Measurements from ENCODE around the gene LGR5. TPM values are rescaled to one million over a fixed set of nuclear protein-coding genes. Genes with fewer than 3 reads are reported as not detected.

The LGR5 gene
- total RNA-seq, 1 experiment from 2014 or later, result 0.04 TPM

GRCh38 chr12:71452006-71452405, 12.4 kb downstream of the LGR5 start:
- H4K20me1 ChIP-seq (ENCODE audit: low read length), result no peaks in the 10 kb centered on the region
- no peak overlapping the region for H3K9ac ChIP-seq (ENCODE audit: low read length)
- no peaks in the 10 kb centered on the region for H3K9me2 ChIP-seq (replicated peaks; ENCODE audit: low read length)
- no peaks in the 10 kb centered on the region for H3F3A ChIP-seq (ENCODE audit: low read length, unreplicated experiment)
- ChIA-PET CTCF (no interaction called here), POLR2A (ENCODE audit: unreplicated experiment) (no interaction called here)
- H3K36me3 ChIP-seq (ENCODE audit: low read depth, low read length), result no peaks in the 10 kb centered on the region
- H3K4me2 ChIP-seq (ENCODE audit: low read length), result no peak overlapping the region
- TF ChIP-seq EZH2 (IDR thresholded peaks at IDR 0.05; ENCODE audit: low read length, unreplicated experiment) (no peak), CTCF (conservative IDR thresholded peaks at IDR 0.05; ENCODE audit: low read depth, low read length) (no peak), EZH2phosphoT487 (IDR thresholded peaks at IDR 0.05; ENCODE audit: borderline replicate concordance, low read length) (no peak)
- H3K27me3 ChIP-seq (ENCODE audit: low read length), result peaks cover 71% of the 10 kb centered on the region
- DNase-seq (no peak), ATAC-seq (no peak)
- H3K27ac ChIP-seq (ENCODE audit: low read length), result no peak overlapping the region
- H3K4me1 ChIP-seq (ENCODE audit: insufficient read depth, low read length), result no peaks in the 10 kb centered on the region
- H3K79me2 ChIP-seq (ENCODE audit: low read length), result no peaks in the 10 kb centered on the region
- no TSS peak for BruUV-seq (replicated peaks)
- intact Hi-C loops (cut with micrococcal nuclease), result no loop called here
- H2AFZ ChIP-seq (ENCODE audit: low read length), result no peak overlapping the region
- no peak overlapping the region for H3K4me3 ChIP-seq (ENCODE audit: low read length)
- H3K9me3 ChIP-seq (ENCODE audit: low read length), result no peaks in the 10 kb centered on the region

GRCh38 chr12:71455028-71455737, 15.6 kb downstream of the LGR5 start:
- DNase-seq (no peak), ATAC-seq (no peak)
- BruUV-seq (replicated peaks), result no TSS peak
- Histone ChIP-seq H3K9ac (ENCODE audit: low read length) (no peak overlapping the region), H2AFZ (ENCODE audit: low read length) (no peak overlapping the region), H3K9me3 (ENCODE audit: low read length) (no peaks in the 10 kb centered on the region), H3K36me3 (ENCODE audit: low read depth, low read length) (no peaks in the 10 kb centered on the region), H3K27me3 (ENCODE audit: low read length) (peaks cover 72% of the 10 kb centered on the region), H3K79me2 (ENCODE audit: low read length) (no peaks in the 10 kb centered on the region), H4K20me1 (ENCODE audit: low read length) (no peaks in the 10 kb centered on the region), H3F3A (ENCODE audit: low read length, unreplicated experiment) (no peaks in the 10 kb centered on the region), H3K4me2 (ENCODE audit: low read length) (no peak overlapping the region), H3K4me3 (ENCODE audit: low read length) (no peak overlapping the region), H3K9me2 (replicated peaks; ENCODE audit: low read length) (no peaks in the 10 kb centered on the region), H3K4me1 (ENCODE audit: insufficient read depth, low read length) (no peaks in the 10 kb centered on the region), H3K27ac (ENCODE audit: low read length) (no peak overlapping the region)
- POLR2A ChIA-PET (ENCODE audit: unreplicated experiment), result no interaction called here
- CTCF ChIA-PET, result no interaction called here
- intact Hi-C loops (cut with micrococcal nuclease), result no loop called here
- TF ChIP-seq EZH2 (IDR thresholded peaks at IDR 0.05; ENCODE audit: low read length, unreplicated experiment), result no peak
- TF ChIP-seq CTCF (conservative IDR thresholded peaks at IDR 0.05; ENCODE audit: low read depth, low read length), result no peak
- TF ChIP-seq EZH2phosphoT487 (IDR thresholded peaks at IDR 0.05; ENCODE audit: borderline replicate concordance, low read length), result no peak

- Histone ChIP-seq H3K79me2 (ENCODE audit: low read length) (no peaks in the 10 kb centered on the region), H3K27ac (ENCODE audit: low read length) (no peak overlapping the region), H3K9me3 (ENCODE audit: low read length) (no peaks in the 10 kb centered on the region), H3K9me2 (replicated peaks; ENCODE audit: low read length) (no peaks in the 10 kb centered on the region), H3K36me3 (ENCODE audit: low read depth, low read length) (no peaks in the 10 kb centered on the region), H3K4me2 (ENCODE audit: low read length) (no peak overlapping the region), H3K4me1 (ENCODE audit: insufficient read depth, low read length) (no peaks in the 10 kb centered on the region), H3F3A (ENCODE audit: low read length, unreplicated experiment) (no peaks in the 10 kb centered on the region), H4K20me1 (ENCODE audit: low read length) (no peaks in the 10 kb centered on the region), H2AFZ (ENCODE audit: low read length) (no peak overlapping the region), H3K9ac (ENCODE audit: low read length) (no peak overlapping the region), H3K4me3 (ENCODE audit: low read length) (no peak overlapping the region), H3K27me3 (ENCODE audit: low read length) (peaks cover 76% of the 10 kb centered on the region)
- intact Hi-C loops (cut with micrococcal nuclease), result no loop called here
- POLR2A ChIA-PET (ENCODE audit: unreplicated experiment), result no interaction called here
- DNase-seq (no peak), ATAC-seq (no peak)
- TF ChIP-seq EZH2phosphoT487 (IDR thresholded peaks at IDR 0.05; ENCODE audit: borderline replicate concordance, low read length), result no peak
- no peak for TF ChIP-seq CTCF (conservative IDR thresholded peaks at IDR 0.05; ENCODE audit: low read depth, low read length)
- no peak for TF ChIP-seq EZH2 (IDR thresholded peaks at IDR 0.05; ENCODE audit: low read length, unreplicated experiment)
- BruUV-seq (replicated peaks), result no TSS peak
- CTCF ChIA-PET, result no interaction called here
These were observed 16.7 kb downstream of the LGR5 start for GRCh38 chr12:71456316-71456715.

All from PC-3 (cell line).